GM13976 (cell line): ENCODE data around the gene SSBP2.

Experiments
- DNase-seq: peaks from one replicate; pipeline ENCODE4 v3.0.0; 2012; ENCODE audit warnings: low spot score
- in situ Hi-C: fragments of 300-500 bp; cut with MboI; formaldehyde crosslinking; loops from one replicate; pipeline ENCODE4 v1.12.0; 2022; ENCODE audit warnings: low sequenced_read_pairs, mixed read lengths, inconsistent platforms; ENCODE audit not compliant: unreplicated experiment
- TF ChIP-seq, protein P1 (sequence below): IDR thresholded peaks from 2 replicates; pipeline ENCODE4 v1.5.1; 2012; ENCODE audit warnings: borderline replicate concordance, mild to moderate bottlenecking; ENCODE audit not compliant: insufficient read depth; ENCODE audit errors: extremely low read depth, missing control alignments, control extremely low read depth

Gene SSBP2

DNA sequence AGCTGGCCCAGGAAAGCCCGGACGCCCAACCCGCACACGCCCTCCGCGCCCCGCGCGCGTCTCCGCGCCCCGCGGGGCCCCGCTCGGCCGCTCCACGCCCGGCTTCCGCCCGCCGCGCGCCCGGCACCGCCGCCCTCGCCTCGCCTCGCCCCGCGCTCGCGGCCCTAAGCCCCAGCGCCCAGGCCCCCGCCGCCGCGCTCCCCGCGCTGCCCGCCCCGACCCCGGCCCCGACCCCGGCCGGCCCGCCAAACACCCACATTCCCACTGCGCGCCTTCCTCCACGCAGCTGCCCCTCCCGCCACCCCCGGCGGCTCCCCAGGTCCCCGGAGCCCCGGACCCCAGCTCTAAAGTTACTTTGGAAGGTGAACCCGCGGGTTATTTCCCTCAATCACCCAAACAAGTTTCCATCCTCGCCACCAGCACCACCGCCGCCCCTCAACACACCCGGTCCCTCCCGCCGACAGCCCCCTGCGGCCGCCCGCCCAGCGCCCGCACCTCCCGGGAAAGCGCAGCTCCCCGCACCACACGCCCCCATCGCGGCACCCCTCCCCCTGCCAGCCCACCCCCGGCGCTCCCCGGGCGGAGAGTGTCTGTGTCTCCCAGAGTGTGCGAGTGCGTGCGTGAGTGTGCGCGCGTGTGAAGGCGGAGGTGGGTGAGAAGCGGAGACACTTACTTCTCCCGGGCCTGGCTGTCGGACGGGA, 439 bp downstream of the SSBP2 start:
- in situ Hi-C loops = loop anchor here (10.0 kb wide), 1 partner anchor 94 kb away; no protein-coding TSS in a partner anchor
- DNase-seq = peak; percentile 48
- TF ChIP-seq, protein P1, sequence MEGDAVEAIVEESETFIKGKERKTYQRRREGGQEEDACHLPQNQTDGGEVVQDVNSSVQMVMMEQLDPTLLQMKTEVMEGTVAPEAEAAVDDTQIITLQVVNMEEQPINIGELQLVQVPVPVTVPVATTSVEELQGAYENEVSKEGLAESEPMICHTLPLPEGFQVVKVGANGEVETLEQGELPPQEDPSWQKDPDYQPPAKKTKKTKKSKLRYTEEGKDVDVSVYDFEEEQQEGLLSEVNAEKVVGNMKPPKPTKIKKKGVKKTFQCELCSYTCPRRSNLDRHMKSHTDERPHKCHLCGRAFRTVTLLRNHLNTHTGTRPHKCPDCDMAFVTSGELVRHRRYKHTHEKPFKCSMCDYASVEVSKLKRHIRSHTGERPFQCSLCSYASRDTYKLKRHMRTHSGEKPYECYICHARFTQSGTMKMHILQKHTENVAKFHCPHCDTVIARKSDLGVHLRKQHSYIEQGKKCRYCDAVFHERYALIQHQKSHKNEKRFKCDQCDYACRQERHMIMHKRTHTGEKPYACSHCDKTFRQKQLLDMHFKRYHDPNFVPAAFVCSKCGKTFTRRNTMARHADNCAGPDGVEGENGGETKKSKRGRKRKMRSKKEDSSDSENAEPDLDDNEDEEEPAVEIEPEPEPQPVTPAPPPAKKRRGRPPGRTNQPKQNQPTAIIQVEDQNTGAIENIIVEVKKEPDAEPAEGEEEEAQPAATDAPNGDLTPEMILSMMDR = no peak

GRCh38 chr5:81749561-81750307, 1.2 kb downstream of the SSBP2 start:
- TF ChIP-seq, protein P1 = no peak
- peak; percentile 76 for DNase-seq
- in situ Hi-C loops = loop anchor here (10.0 kb wide), 2 partner anchors 95 to 245 kb away; no protein-coding TSS in a partner anchor

- in situ Hi-C loops = loop anchor here (10.0 kb wide), 1 partner anchor 244 kb away; no protein-coding TSS in a partner anchor
- DNase-seq = no peak
- TF ChIP-seq, protein P1 = no peak
Measured at GRCh38 chr5:81749192-81749560, 1.7 kb downstream of the SSBP2 start.

DNA sequence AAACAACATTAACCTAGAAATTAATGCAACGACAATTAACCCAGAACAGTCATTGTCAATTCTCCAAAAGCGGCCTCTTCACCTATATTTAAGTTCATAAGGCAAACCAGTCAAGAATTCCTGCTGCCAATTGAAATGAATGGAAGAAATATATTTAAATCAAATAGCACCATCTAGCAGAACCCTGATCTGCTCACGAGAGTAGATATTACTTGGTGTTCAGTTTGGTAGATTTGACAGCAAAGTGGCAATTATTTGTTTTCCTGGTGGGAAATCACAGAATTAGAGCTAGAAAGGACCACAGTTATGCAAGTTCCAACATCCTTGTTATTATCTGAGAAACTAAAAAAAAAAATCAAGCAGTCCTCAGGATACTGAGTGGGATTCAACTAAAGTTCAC, 2.3 kb downstream of the SSBP2 start:
- TF ChIP-seq, protein P1 = no peak
- in situ Hi-C loops = loop anchor here (10.0 kb wide), 1 partner anchor 244 kb away; no protein-coding TSS in a partner anchor
- DNase-seq = no peak

DNA sequence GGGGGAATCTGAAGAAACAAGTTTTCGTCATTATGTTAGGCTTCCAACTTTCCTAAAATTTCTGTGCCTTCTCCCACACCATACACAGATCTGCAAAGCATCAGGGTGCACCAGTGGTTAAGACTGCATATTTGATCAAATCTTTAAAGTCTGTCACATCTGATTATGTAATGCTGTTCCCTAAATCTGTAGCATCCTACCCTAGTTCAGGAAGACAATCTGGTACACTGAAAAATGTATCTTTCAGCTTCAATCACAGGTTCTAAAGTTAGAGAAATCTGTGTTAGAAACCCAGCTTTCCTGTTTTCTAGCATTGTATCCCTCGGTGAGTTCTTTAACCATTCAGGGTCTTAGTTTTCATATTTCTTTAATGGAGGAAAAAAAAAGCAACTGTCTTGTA, 3.9 kb downstream of the SSBP2 start:
- TF ChIP-seq, protein P1 = no peak
- in situ Hi-C loops = loop anchor here (10.0 kb wide), 1 partner anchor 242 kb away; no protein-coding TSS in a partner anchor
- no peak for DNase-seq

GRCh38 chr5:81740758-81741157, 10.1 kb downstream of the SSBP2 start:
- TF ChIP-seq, protein P1 = no peak
- in situ Hi-C loops = loop anchor here (10.0 kb wide), 1 partner anchor 236 kb away; no protein-coding TSS in a partner anchor

More at GRCh38 chr5:81740758-81741157, 10.1 kb downstream of the SSBP2 start:
- DNase-seq = no peak
